B cell (primary cell): ENCODE results near the gene KLHL7. TPM values are rescaled to one million over a fixed set of nuclear protein-coding genes. Genes with fewer than 3 reads are reported as not detected.

ENCODE experiments used
- ATAC-seq: fragments of 200-7000 bp; cut with Tn5 transposase; one replicate; pipeline ENCODE4 v1.10.0; 2021; ENCODE audit warnings: low read depth, mild to moderate bottlenecking, moderate number of reproducible peaks, moderate library complexity
- CTCF ChIA-PET: fragments of 350-600 bp; sonication (Branson Sonifier 250); formaldehyde crosslinking; loops from one replicate; lab custom pipeline; 2021; ENCODE audit warnings: antibody characterized with exemption, inconsistent platforms; lab: Charles Lee
- POLR2A ChIA-PET: fragments of 350-600 bp; sonication (Branson Sonifier 250); formaldehyde crosslinking; loops from one replicate; lab custom pipeline; 2021; ENCODE audit warnings: antibody characterized with exemption; lab: Charles Lee
- DNase-seq: peaks from one replicate; pipeline ENCODE4 v3.0.0; 2013
- H2AFZ ChIP-seq: 2 replicates; pipeline ENCODE4 v1.6.1; 2012; ENCODE audit warnings: mild to moderate bottlenecking, low read depth, low read length; ENCODE audit not compliant: insufficient read depth, poor library complexity, severe bottlenecking
- H3K27ac ChIP-seq, 2 donors: 1 replicate in 1 of 2; 2 replicates in 1 of 2; pipeline ENCODE4 v1.5.1; 2012 to 2013; ENCODE audit warnings: low read length in 2 of 2, mild to moderate bottlenecking in 2 of 2, moderate library complexity in 1 of 2
- H3K27me3 ChIP-seq, 4 experiments: fragments of 200-600 bp in 1 of 4; sonication (generic) in 1 of 4; replicated peaks in 1 of 4; 1 replicate in 2 of 4; 2 replicates in 2 of 4; pipeline versions ENCODE4 v1.6.1 to v1.7.0; 2013 to 2016; ENCODE audit warnings: low read length in 3 of 4, mild to moderate bottlenecking in 2 of 4, mixed read lengths in 1 of 4, moderate library complexity in 1 of 4; ENCODE audit not compliant: insufficient read depth in 4 of 4, control insufficient read depth in 3 of 4; ENCODE audit errors: control extremely low read depth in 1 of 4
- H3K36me3 ChIP-seq, 2 experiments: replicated peaks in 1 of 2; 1 replicate in 1 of 2; 2 replicates in 1 of 2; pipeline versions ENCODE4 v1.6.1 to v1.7.1; 2013; ENCODE audit warnings: low read length in 1 of 2; ENCODE audit not compliant: insufficient read depth in 2 of 2, control insufficient read depth in 1 of 2; ENCODE audit errors: control extremely low read depth in 1 of 2, extremely low read depth in 1 of 2
- H3K4me1 ChIP-seq, 2 donors: fragments of 200-600 bp in 1 of 2; sonication (generic) in 1 of 2; 1 replicate in 1 of 2; 2 replicates in 1 of 2; pipeline versions ENCODE4 v1.5.1 to v1.6.1; 2013 to 2017; ENCODE audit warnings: low read length in 2 of 2; ENCODE audit not compliant: control insufficient read depth in 2 of 2, insufficient read depth in 2 of 2
- H3K4me2 ChIP-seq: replicated peaks from 2 replicates; pipeline ENCODE3; 2012; ENCODE audit warnings: mild to moderate bottlenecking, low read depth, low read length; ENCODE audit not compliant: poor library complexity, severe bottlenecking
- H3K4me3 ChIP-seq, 5 experiments: fragments of 200-600 bp in 1 of 5; sonication (generic) in 1 of 5; 1 replicate in 3 of 5; 2 replicates in 2 of 5; pipeline versions ENCODE4 v1.5.1 to v1.7.0; 2011 to 2016; ENCODE audit warnings: low read length in 4 of 5, mild to moderate bottlenecking in 4 of 5, low read depth in 2 of 5, control low read depth in 1 of 5, moderate library complexity in 1 of 5; ENCODE audit not compliant: insufficient read depth in 1 of 5; ENCODE audit errors: control extremely low read depth in 1 of 5, extremely low read depth in 1 of 5
- H3K79me2 ChIP-seq: fragments of 200-600 bp; sonication (generic); one replicate; pipeline ENCODE4 v1.6.0; 2016; ENCODE audit warnings: low read length; ENCODE audit not compliant: control insufficient read depth, insufficient read depth
- H3K9ac ChIP-seq: fragments of 200-600 bp; sonication (generic); 2 replicates; pipeline ENCODE4 v1.6.1; 2017; ENCODE audit warnings: mild to moderate bottlenecking, low read length, moderate library complexity
- H3K9me3 ChIP-seq, 3 donors: one replicate each; pipeline versions ENCODE4 v1.6.1 to v1.7.1; 2013; ENCODE audit warnings: low read length in 2 of 3; ENCODE audit not compliant: control insufficient read depth in 2 of 3, insufficient read depth in 1 of 3; ENCODE audit errors: control extremely low read depth in 1 of 3
- H4K20me1 ChIP-seq: 2 replicates; pipeline ENCODE4 v1.6.0; 2012; ENCODE audit warnings: mild to moderate bottlenecking, low read length; ENCODE audit not compliant: insufficient read depth, control insufficient read depth, poor library complexity, severe bottlenecking
- H3K27ac Mint-ChIP-seq: one replicate; pipeline ENCODE4 v1.8.0; 2021; ENCODE audit warnings: mixed read lengths
- H3K27me3 Mint-ChIP-seq: one replicate; pipeline ENCODE4 v1.8.0; 2021; ENCODE audit warnings: mixed read lengths
- H3K4me1 Mint-ChIP-seq: one replicate; pipeline ENCODE4 v1.8.0; 2021; ENCODE audit warnings: mixed read lengths
- H3K4me3 Mint-ChIP-seq: one replicate; pipeline ENCODE4 v1.8.0; 2021; ENCODE audit warnings: mixed read lengths
- H3K9me3 Mint-ChIP-seq: one replicate; pipeline ENCODE4 v1.8.0; 2022; ENCODE audit warnings: mixed read lengths; ENCODE audit not compliant: insufficient read depth
- CTCF ChIP-seq: fragments of 200-600 bp; IDR thresholded peaks from one replicate; pipeline ENCODE4 v1.8.0; 2022; ENCODE audit warnings: antibody characterized with exemption, mild to moderate bottlenecking
- EZH2 ChIP-seq: IDR thresholded peaks from 2 replicates; pipeline ENCODE4 v1.6.1; 2012; ENCODE audit warnings: borderline replicate concordance, low read depth, mild to moderate bottlenecking, moderate library complexity, low read length; ENCODE audit not compliant: insufficient read depth, poor library complexity, severe bottlenecking
- WGBS: methylation state at CpG from one replicate; pipeline ENCODE4 v1.1.5; 2013; ENCODE audit warnings: missing lambda C conversion rate; ENCODE audit not compliant: insufficient coverage; 5-methylcytosine and 5-hydroxymethylcytosine counted together
- intact Hi-C: fragments of 100-400 bp; cut with micrococcal nuclease; formaldehyde crosslinking; loops from one replicate; pipeline ENCODE4 v1.10.0; 2022
- polyA plus RNA-seq: library from polyadenylated mRNA; depleted of rRNA; stranded (reverse); fragments of >200 nt; gene quantifications from 2 replicates; pipeline ENCODE4 v1.2.3, GENCODE V29; 2012
- total RNA-seq, 2 donors: library from RNA; stranded (reverse); fragments of 120-200 nt in 1 of 2; gene quantifications; 1 replicate in 1 of 2; 2 replicates in 1 of 2; pipeline versions ENCODE4 v1.2.3 to v1.2.4, GENCODE V29; 2013 to 2022

Gene KLHL7
- total and polyA plus RNA-seq, 2 donors (not counting 1 experiment from before 2014, with no cell fraction given): 9.2 to 22.8 TPM

DNA sequence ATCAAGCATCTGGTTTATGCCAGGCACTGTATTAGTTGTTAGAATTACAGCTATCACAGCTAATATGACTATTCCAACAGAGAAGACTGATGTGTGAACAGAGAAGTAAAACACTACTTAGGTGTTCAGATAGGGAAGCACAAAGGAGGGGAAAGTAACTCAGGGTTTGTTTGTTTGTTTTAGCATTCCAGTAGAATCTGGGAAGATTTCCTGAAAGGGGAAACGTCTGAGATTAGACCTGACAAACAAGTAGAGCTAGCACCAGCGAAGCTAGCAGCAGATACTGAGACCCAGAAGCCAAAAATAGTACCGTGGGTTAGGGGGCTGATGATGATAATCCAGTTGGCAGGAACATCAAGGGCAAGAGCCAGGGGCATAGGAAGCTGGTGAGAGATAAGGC is 28.8 kb upstream of the KLHL7 start:
- 48% methylated on average over 3 of the region's 3 CpGs for WGBS
- DNase-seq: no peak
- ATAC-seq: no peak
- no peaks in the 10 kb centered on the region for H3K4me1 Mint-ChIP-seq
- H3K4me3 ChIP-seq: no peak overlapping the region
- ChIA-PET CTCF (interaction anchor here (1.0 kb wide), 1 partner anchor 8 kb away, joined by 3 read pairs; no protein-coding TSS in a partner anchor), POLR2A (no interaction called here)
- H3K27me3 ChIP-seq: peaks cover 0 to 4% (median 0%) of the 10 kb centered on the region in 4 experiments
- no peak overlapping the region for H2AFZ ChIP-seq
- H3K36me3 ChIP-seq: no peaks in the 10 kb centered on the region
- intact Hi-C loops: no loop called here
- H3K27ac Mint-ChIP-seq: no peak overlapping the region
- no peaks in the 10 kb centered on the region for H3K4me1 ChIP-seq
- peaks cover 30% of the 10 kb centered on the region for H3K27me3 Mint-ChIP-seq
- H3K4me3 Mint-ChIP-seq: no peak overlapping the region
- no peaks in the 10 kb centered on the region for H3K79me2 ChIP-seq
- no peaks in the 10 kb centered on the region for H3K9me3 ChIP-seq
- TF ChIP-seq CTCF (no peak), EZH2 (no peak)
- H3K9me3 Mint-ChIP-seq: no peaks in the 10 kb centered on the region
- H3K27ac ChIP-seq: no peak overlapping the region
- H3K9ac ChIP-seq: no peak overlapping the region
- H3K4me2 ChIP-seq: no peak overlapping the region
- H4K20me1 ChIP-seq: no peaks in the 10 kb centered on the region

- ChIA-PET POLR2A (no interaction called here), CTCF (no interaction called here)
- DNase-seq (no peak), ATAC-seq (no peak)
- Histone ChIP-seq H3K79me2 (no peaks in the 10 kb centered on the region), H3K27me3 (peaks cover 0 to 3% (median 0%) of the 10 kb centered on the region in 4 experiments), H3K27ac (no peak overlapping the region), H3K36me3 (no peaks in the 10 kb centered on the region), H3K9ac (no peak overlapping the region), H2AFZ (no peak overlapping the region), H3K4me1 (no peaks in the 10 kb centered on the region), H3K4me3 (no peak overlapping the region), H3K9me3 (peaks cover 0 to 19% (median 8%) of the 10 kb centered on the region in 3 donors), H3K4me2 (no peak overlapping the region), H4K20me1 (no peaks in the 10 kb centered on the region)
- Mint-ChIP-seq H3K9me3 (peaks cover 6% of the 10 kb centered on the region), H3K4me3 (no peak overlapping the region), H3K4me1 (no peaks in the 10 kb centered on the region), H3K27ac (no peak overlapping the region), H3K27me3 (peaks cover 27% of the 10 kb centered on the region)
- TF ChIP-seq CTCF (no peak), EZH2 (no peak)
- intact Hi-C loops: no loop called here
- no CpG with 5 or more reads among the region's 4 CpGs for WGBS
Measured at GRCh38 chr7:23093111-23093510, 12.5 kb upstream of the KLHL7 start.
